ACC112 (cell line): ENCODE results near the gene ARHGEF6.

Experiments
- H2AFZ ChIP-seq: fragments of 200-600 bp; sonication (generic); one replicate; pipeline ENCODE4 v1.6.0; 2017; ENCODE audit warnings: antibody characterized with exemption, low read length; ENCODE audit not compliant: unreplicated experiment
- H3K27ac ChIP-seq: fragments of 200-600 bp; sonication (generic); 2 replicates; pipeline ENCODE4 v1.5.1; 2014; ENCODE audit warnings: low read depth, mild to moderate bottlenecking, antibody characterized with exemption, low read length, moderate library complexity
- H3K27me3 ChIP-seq: fragments of 200-600 bp; sonication (generic); 2 replicates; pipeline ENCODE4 v1.6.1; 2014; ENCODE audit warnings: mild to moderate bottlenecking, antibody characterized with exemption, low read length, moderate library complexity, mixed read lengths; ENCODE audit not compliant: insufficient read depth
- H3K36me3 ChIP-seq: fragments of 200-600 bp; sonication (generic); 2 replicates; pipeline ENCODE4 v1.6.1; 2016; ENCODE audit warnings: mild to moderate bottlenecking, antibody characterized with exemption, low read length, moderate library complexity, mixed read lengths; ENCODE audit not compliant: insufficient read depth
- H3K4me1 ChIP-seq: fragments of 200-600 bp; sonication (generic); one replicate; pipeline ENCODE4 v1.6.1; 2016; ENCODE audit warnings: low read length, mixed read lengths; ENCODE audit not compliant: insufficient read depth, unreplicated experiment, control insufficient read depth
- H3K4me3 ChIP-seq: fragments of 200-600 bp; sonication (generic); 2 replicates; pipeline ENCODE4 v1.5.1; 2014; ENCODE audit warnings: mild to moderate bottlenecking, low read depth, low read length
- H3K79me2 ChIP-seq: fragments of 200-600 bp; sonication (generic); one replicate; pipeline ENCODE4 v1.6.0; 2016; ENCODE audit warnings: low read length; ENCODE audit not compliant: control insufficient read depth, unreplicated experiment, insufficient read depth

The ARHGEF6 gene

GRCh38 chrX:136665258-136665900 is 115.4 kb downstream of the ARHGEF6 start:
- Histone ChIP-seq H3K36me3 (no peaks in the 10 kb centered on the region), H3K79me2 (no peaks in the 10 kb centered on the region), H3K27ac (no peak overlapping the region), H3K4me1 (no peaks in the 10 kb centered on the region), H3K27me3 (no peaks in the 10 kb centered on the region), H3K4me3 (no peak overlapping the region), H2AFZ (no peak overlapping the region)

GRCh38 chrX:136662976-136663375 is 117.8 kb downstream of the ARHGEF6 start:
- Histone ChIP-seq H3K4me3 (no peak overlapping the region), H3K27ac (no peak overlapping the region), H2AFZ (no peak overlapping the region), H3K36me3 (no peaks in the 10 kb centered on the region), H3K27me3 (no peaks in the 10 kb centered on the region), H3K79me2 (no peaks in the 10 kb centered on the region), H3K4me1 (no peaks in the 10 kb centered on the region)

GRCh38 chrX:136662104-136662503 is 118.6 kb downstream of the ARHGEF6 start:
- Histone ChIP-seq H2AFZ (no peak overlapping the region), H3K4me3 (no peak overlapping the region), H3K79me2 (no peaks in the 10 kb centered on the region), H3K27ac (no peak overlapping the region), H3K27me3 (no peaks in the 10 kb centered on the region), H3K4me1 (no peaks in the 10 kb centered on the region), H3K36me3 (no peaks in the 10 kb centered on the region)

- Histone ChIP-seq H3K27ac (no peak overlapping the region), H3K4me3 (no peak overlapping the region), H2AFZ (no peak overlapping the region), H3K27me3 (no peaks in the 10 kb centered on the region), H3K79me2 (no peaks in the 10 kb centered on the region), H3K36me3 (no peaks in the 10 kb centered on the region), H3K4me1 (no peaks in the 10 kb centered on the region)
These were observed 119.8 kb downstream of the ARHGEF6 start for GRCh38 chrX:136660896-136661295.

- no peak overlapping the region for H2AFZ ChIP-seq
- H3K79me2 ChIP-seq = no peaks in the 10 kb centered on the region
- no peaks in the 10 kb centered on the region for H3K4me1 ChIP-seq
- H3K27me3 ChIP-seq = no peaks in the 10 kb centered on the region; the same call in 1 of the 2 replicates
- no peaks in the 10 kb centered on the region for H3K36me3 ChIP-seq
- no peak overlapping the region for H3K27ac ChIP-seq
- H3K4me3 ChIP-seq = no peak overlapping the region
These were observed 121.6 kb downstream of the ARHGEF6 start for GRCh38 chrX:136659174-136659573.

- H3K4me3 ChIP-seq = no peak overlapping the region
- no peak overlapping the region for H3K27ac ChIP-seq
- H3K4me1 ChIP-seq = no peaks in the 10 kb centered on the region
- H2AFZ ChIP-seq = no peak overlapping the region
- no peaks in the 10 kb centered on the region; the same call in 1 of the 2 replicates for H3K27me3 ChIP-seq
- no peaks in the 10 kb centered on the region for H3K36me3 ChIP-seq
- no peaks in the 10 kb centered on the region for H3K79me2 ChIP-seq
These were observed 122.6 kb downstream of the ARHGEF6 start for GRCh38 chrX:136658151-136658550.

- no peak overlapping the region for H3K4me3 ChIP-seq
- no peaks in the 10 kb centered on the region for H3K79me2 ChIP-seq
- H3K27me3 ChIP-seq = no peaks in the 10 kb centered on the region; the same call in 1 of the 2 replicates
- H3K27ac ChIP-seq = no peak overlapping the region
- H3K36me3 ChIP-seq = no peaks in the 10 kb centered on the region
- no peaks in the 10 kb centered on the region for H3K4me1 ChIP-seq
- no peak overlapping the region for H2AFZ ChIP-seq
These were observed 124.3 kb downstream of the ARHGEF6 start for GRCh38 chrX:136656361-136656964.

GRCh38 chrX:136652822-136653723 is 127.7 kb downstream of the ARHGEF6 start:
- Histone ChIP-seq H2AFZ (no peak overlapping the region), H3K27ac (no peak overlapping the region), H3K79me2 (no peaks in the 10 kb centered on the region), H3K27me3 (peaks cover 4% of the 10 kb centered on the region; the same call in 1 of the 2 replicates), H3K4me3 (no peak overlapping the region), H3K36me3 (no peaks in the 10 kb centered on the region), H3K4me1 (no peaks in the 10 kb centered on the region)

GRCh38 chrX:136650811-136651210 is 129.9 kb downstream of the ARHGEF6 start:
- H3K27me3 ChIP-seq = peaks cover 22% of the 10 kb centered on the region; the same call in 1 of the 2 replicates
- H2AFZ ChIP-seq = no peak overlapping the region
- H3K4me3 ChIP-seq = no peak overlapping the region
- no peaks in the 10 kb centered on the region for H3K4me1 ChIP-seq
- H3K27ac ChIP-seq = no peak overlapping the region
- no peaks in the 10 kb centered on the region for H3K36me3 ChIP-seq
- H3K79me2 ChIP-seq = no peaks in the 10 kb centered on the region

- Histone ChIP-seq H3K36me3 (no peaks in the 10 kb centered on the region), H3K79me2 (no peaks in the 10 kb centered on the region), H3K4me3 (no peak within 1 kb of the TSS), H2AFZ (no peak within 1 kb of the TSS), H3K4me1 (no peaks in the 10 kb centered on the region), H3K27ac (no peak within 1 kb of the TSS), H3K27me3 (peaks cover 26% of the 10 kb centered on the region; the same call in 1 of the 2 replicates)
These were observed 132.9 kb downstream of the ARHGEF6 start, which contains the start of gene CD40LG for GRCh38 chrX:136647677-136648360. Gene CD40LG (plus strand): TSS chrX:136648158. CDS start chrX:136648249, 91 bp downstream.
